ENCODE measurements around the gene ITGB7. TPM values are rescaled to one million over a fixed set of nuclear protein-coding genes. Genes with fewer than 3 reads are reported as not detected.

ITGB7 gene
- total RNA-seq, 1 donor from 2014 or later, result 1.6 TPM

GRCh38 chr12:53191885-53192530 is 15.0 kb downstream of the ITGB7 start:
- Histone ChIP-seq H3K4me3 (ENCODE audit: low read length in 3 of 3) (no peak overlapping the region), H3K9me3 (ENCODE audit: control insufficient read depth in 3 of 3, low read length in 3 of 3) (no peaks in the 10 kb centered on the region), H3K4me1 (ENCODE audit: control insufficient read depth in 3 of 3, insufficient read depth in 3 of 3, low read length in 3 of 3) (peaks cover 2 to 6% (median 4%) of the 10 kb centered on the region in 3 donors), H3K27ac (ENCODE audit: low read depth, low read length) (no peak overlapping the region), H3K9ac (ENCODE audit: low read depth in 1 of 3, low read length in 3 of 3) (no peak overlapping the region), H3K36me3 (ENCODE audit: control insufficient read depth in 3 of 3, insufficient read depth in 3 of 3, low read length in 3 of 3) (peaks cover 22 to 28% (median 24%) of the 10 kb centered on the region in 3 donors), H3K27me3 (ENCODE audit: control insufficient read depth in 3 of 3, insufficient read depth in 3 of 3, low read length in 3 of 3) (peaks cover 0 to 3% (median 2%) of the 10 kb centered on the region in 3 donors)

- no peak overlapping the region for H3K4me3 ChIP-seq (ENCODE audit: low read length in 3 of 3)
- H3K9ac ChIP-seq (ENCODE audit: low read depth in 1 of 3, low read length in 3 of 3), result no peak overlapping the region
- H3K9me3 ChIP-seq (ENCODE audit: control insufficient read depth in 3 of 3, low read length in 3 of 3), result no peaks in the 10 kb centered on the region
- H3K27me3 ChIP-seq (ENCODE audit: control insufficient read depth in 3 of 3, insufficient read depth in 3 of 3, low read length in 3 of 3), result peaks cover 0 to 3% (median 2%) of the 10 kb centered on the region in 3 donors
- H3K36me3 ChIP-seq (ENCODE audit: control insufficient read depth in 3 of 3, insufficient read depth in 3 of 3, low read length in 3 of 3), result peaks cover 29 to 35% (median 32%) of the 10 kb centered on the region in 3 donors
- H3K4me1 ChIP-seq (ENCODE audit: control insufficient read depth in 3 of 3, insufficient read depth in 3 of 3, low read length in 3 of 3), result peaks cover 2 to 4% (median 4%) of the 10 kb centered on the region in 3 donors
- H3K27ac ChIP-seq (ENCODE audit: low read depth, low read length), result no peak overlapping the region
These were observed 15.8 kb downstream of the ITGB7 start for GRCh38 chr12:53191096-53191884.

GRCh38 chr12:53190108-53190729 is 16.8 kb downstream of the ITGB7 start:
- H3K4me1 ChIP-seq (ENCODE audit: control insufficient read depth in 3 of 3, insufficient read depth in 3 of 3, low read length in 3 of 3), result peaks cover 2 to 8% (median 4%) of the 10 kb centered on the region in 3 donors
- H3K4me3 ChIP-seq (ENCODE audit: low read length in 3 of 3), result no peak overlapping the region
- H3K27ac ChIP-seq (ENCODE audit: low read depth, low read length), result no peak overlapping the region
- no peaks in the 10 kb centered on the region for H3K27me3 ChIP-seq (ENCODE audit: control insufficient read depth in 3 of 3, insufficient read depth in 3 of 3, low read length in 3 of 3)
- H3K36me3 ChIP-seq (ENCODE audit: control insufficient read depth in 3 of 3, insufficient read depth in 3 of 3, low read length in 3 of 3), result peaks cover 40 to 46% (median 42%) of the 10 kb centered on the region in 3 donors
- H3K9ac ChIP-seq (ENCODE audit: low read depth in 1 of 3, low read length in 3 of 3), result no peak overlapping the region
- no peaks in the 10 kb centered on the region for H3K9me3 ChIP-seq (ENCODE audit: control insufficient read depth in 3 of 3, low read length in 3 of 3)

GRCh38 chr12:53187145-53187899 is 19.7 kb downstream of the ITGB7 start:
- Histone ChIP-seq H3K27ac (ENCODE audit: low read depth, low read length) (no peak overlapping the region), H3K9ac (ENCODE audit: low read depth in 1 of 3, low read length in 3 of 3) (no peak overlapping the region), H3K36me3 (ENCODE audit: control insufficient read depth in 3 of 3, insufficient read depth in 3 of 3, low read length in 3 of 3) (peaks cover 45 to 66% (median 58%) of the 10 kb centered on the region in 3 donors), H3K9me3 (ENCODE audit: control insufficient read depth in 3 of 3, low read length in 3 of 3) (no peaks in the 10 kb centered on the region), H3K4me3 (ENCODE audit: low read length in 3 of 3) (no peak overlapping the region), H3K4me1 (ENCODE audit: control insufficient read depth in 3 of 3, insufficient read depth in 3 of 3, low read length in 3 of 3) (peaks cover 23 to 31% (median 24%) of the 10 kb centered on the region in 3 donors), H3K27me3 (ENCODE audit: control insufficient read depth in 3 of 3, insufficient read depth in 3 of 3, low read length in 3 of 3) (no peaks in the 10 kb centered on the region)

- peaks cover 51 to 69% (median 59%) of the 10 kb centered on the region in 3 donors for H3K36me3 ChIP-seq (ENCODE audit: control insufficient read depth in 3 of 3, insufficient read depth in 3 of 3, low read length in 3 of 3)
- H3K9me3 ChIP-seq (ENCODE audit: control insufficient read depth in 3 of 3, low read length in 3 of 3), result no peaks in the 10 kb centered on the region
- peaks cover 29 to 37% (median 30%) of the 10 kb centered on the region in 3 donors for H3K4me1 ChIP-seq (ENCODE audit: control insufficient read depth in 3 of 3, insufficient read depth in 3 of 3, low read length in 3 of 3)
- H3K9ac ChIP-seq (ENCODE audit: low read depth in 1 of 3, low read length in 3 of 3), result no peak overlapping the region
- no peak overlapping the region for H3K4me3 ChIP-seq (ENCODE audit: low read length in 3 of 3)
- H3K27ac ChIP-seq (ENCODE audit: low read depth, low read length), result no peak overlapping the region
- H3K27me3 ChIP-seq (ENCODE audit: control insufficient read depth in 3 of 3, insufficient read depth in 3 of 3, low read length in 3 of 3), result no peaks in the 10 kb centered on the region
These were observed 20.3 kb downstream of the ITGB7 start for GRCh38 chr12:53186745-53187144.

- H3K36me3 ChIP-seq (ENCODE audit: control insufficient read depth in 3 of 3, insufficient read depth in 3 of 3, low read length in 3 of 3), result peaks cover 51 to 71% (median 59%) of the 10 kb centered on the region in 3 donors
- H3K27ac ChIP-seq (ENCODE audit: low read depth, low read length), result no peak overlapping the region
- no peak overlapping the region for H3K9ac ChIP-seq (ENCODE audit: low read depth in 1 of 3, low read length in 3 of 3)
- H3K27me3 ChIP-seq (ENCODE audit: control insufficient read depth in 3 of 3, insufficient read depth in 3 of 3, low read length in 3 of 3), result no peaks in the 10 kb centered on the region
- no peaks in the 10 kb centered on the region for H3K9me3 ChIP-seq (ENCODE audit: control insufficient read depth in 3 of 3, low read length in 3 of 3)
- peaks cover 36 to 45% (median 36%) of the 10 kb centered on the region in 3 donors for H3K4me1 ChIP-seq (ENCODE audit: control insufficient read depth in 3 of 3, insufficient read depth in 3 of 3, low read length in 3 of 3)
- no peak overlapping the region for H3K4me3 ChIP-seq (ENCODE audit: low read length in 3 of 3)
These were observed 21.4 kb downstream of the ITGB7 start for GRCh38 chr12:53185582-53186153.

GRCh38 chr12:53184828-53185227 is 22.2 kb downstream of the ITGB7 start:
- Histone ChIP-seq H3K36me3 (ENCODE audit: control insufficient read depth in 3 of 3, insufficient read depth in 3 of 3, low read length in 3 of 3) (peaks cover 51 to 71% (median 59%) of the 10 kb centered on the region in 3 donors), H3K27me3 (ENCODE audit: control insufficient read depth in 3 of 3, insufficient read depth in 3 of 3, low read length in 3 of 3) (no peaks in the 10 kb centered on the region), H3K4me3 (ENCODE audit: low read length in 3 of 3) (no peak overlapping the region), H3K9me3 (ENCODE audit: control insufficient read depth in 3 of 3, low read length in 3 of 3) (no peaks in the 10 kb centered on the region), H3K9ac (ENCODE audit: low read depth in 1 of 3, low read length in 3 of 3) (peak overlapping the region in 1 of 3 donors; percentile 17), H3K27ac (ENCODE audit: low read depth, low read length) (no peak overlapping the region), H3K4me1 (ENCODE audit: control insufficient read depth in 3 of 3, insufficient read depth in 3 of 3, low read length in 3 of 3) (peaks cover 33 to 49% (median 38%) of the 10 kb centered on the region in 3 donors)

GRCh38 chr12:53182903-53183302 is 24.1 kb downstream of the ITGB7 start:
- Histone ChIP-seq H3K27ac (ENCODE audit: low read depth, low read length) (no peak overlapping the region), H3K4me3 (ENCODE audit: low read length in 3 of 3) (peak overlapping the region; percentile 17 to 92 (median 91)), H3K9me3 (ENCODE audit: control insufficient read depth in 3 of 3, low read length in 3 of 3) (no peaks in the 10 kb centered on the region), H3K9ac (ENCODE audit: low read depth in 1 of 3, low read length in 3 of 3) (peak overlapping the region; percentile 0 to 46 (median 10)), H3K4me1 (ENCODE audit: control insufficient read depth in 3 of 3, insufficient read depth in 3 of 3, low read length in 3 of 3) (peaks cover 38 to 52% (median 46%) of the 10 kb centered on the region in 3 donors), H3K27me3 (ENCODE audit: control insufficient read depth in 3 of 3, insufficient read depth in 3 of 3, low read length in 3 of 3) (no peaks in the 10 kb centered on the region), H3K36me3 (ENCODE audit: control insufficient read depth in 3 of 3, insufficient read depth in 3 of 3, low read length in 3 of 3) (peaks cover 43 to 57% (median 54%) of the 10 kb centered on the region in 3 donors)

GRCh38 chr12:53181935-53182334 is 25.1 kb downstream of the ITGB7 start:
- Histone ChIP-seq H3K27ac (ENCODE audit: low read depth, low read length) (no peak overlapping the region), H3K27me3 (ENCODE audit: control insufficient read depth in 3 of 3, insufficient read depth in 3 of 3, low read length in 3 of 3) (no peaks in the 10 kb centered on the region), H3K9me3 (ENCODE audit: control insufficient read depth in 3 of 3, low read length in 3 of 3) (no peaks in the 10 kb centered on the region), H3K36me3 (ENCODE audit: control insufficient read depth in 3 of 3, insufficient read depth in 3 of 3, low read length in 3 of 3) (peaks cover 34 to 47% (median 46%) of the 10 kb centered on the region in 3 donors), H3K4me1 (ENCODE audit: control insufficient read depth in 3 of 3, insufficient read depth in 3 of 3, low read length in 3 of 3) (peaks cover 38 to 49% (median 44%) of the 10 kb centered on the region in 3 donors), H3K4me3 (ENCODE audit: low read length in 3 of 3) (peak overlapping the region; percentile 91 to 92 (median 92)), H3K9ac (ENCODE audit: low read depth in 1 of 3, low read length in 3 of 3) (peak overlapping the region; percentile 85 to 96 (median 88))
